Left renal pelvis (tissue), 4 donors: ENCODE results near the gene CDT1. TPM values are rescaled to one million over a fixed set of nuclear protein-coding genes. Genes with fewer than 3 reads are reported as not detected.

Source experiments
- DNase-seq, 4 donors: peaks; one replicate each; pipeline ENCODE4 v3.0.0-alpha.2; 2013; ENCODE audit warnings: low read depth in 4 of 4, low spot score in 3 of 4
- polyA plus RNA-seq, 4 donors: library from polyadenylated mRNA; unstranded; fragments of 120-200 nt; gene quantifications; one replicate each; pipeline ENCODE4 v1.2.1, GENCODE V29; 2013; ENCODE audit not compliant: insufficient read length in 4 of 4

The CDT1 gene
- polyA plus RNA-seq, 4 donors = 9.8 to 20.9 (median 12.0) TPM

DNA sequence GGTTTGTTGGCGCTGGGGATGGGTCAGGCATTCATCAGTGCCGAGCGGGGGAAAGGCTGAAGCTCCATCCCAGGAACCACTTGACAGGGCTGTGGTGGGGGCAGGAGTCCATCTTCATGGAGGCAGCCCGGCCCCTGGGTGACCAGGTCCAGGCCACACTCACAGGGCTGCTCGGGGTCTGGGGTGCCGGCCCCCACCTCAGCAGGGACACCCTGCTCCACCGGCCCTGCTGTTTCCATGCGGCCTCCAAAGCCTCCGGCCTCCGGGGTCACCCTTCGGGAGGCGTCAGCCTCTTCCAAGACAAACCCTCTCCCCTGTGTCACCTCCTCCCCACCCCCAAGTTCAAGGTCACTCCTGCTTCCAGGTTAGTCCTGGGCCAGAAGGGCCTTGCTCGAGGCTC lies 31.1 kb downstream of the CDT1 start:
- no peak for DNase-seq

DNA sequence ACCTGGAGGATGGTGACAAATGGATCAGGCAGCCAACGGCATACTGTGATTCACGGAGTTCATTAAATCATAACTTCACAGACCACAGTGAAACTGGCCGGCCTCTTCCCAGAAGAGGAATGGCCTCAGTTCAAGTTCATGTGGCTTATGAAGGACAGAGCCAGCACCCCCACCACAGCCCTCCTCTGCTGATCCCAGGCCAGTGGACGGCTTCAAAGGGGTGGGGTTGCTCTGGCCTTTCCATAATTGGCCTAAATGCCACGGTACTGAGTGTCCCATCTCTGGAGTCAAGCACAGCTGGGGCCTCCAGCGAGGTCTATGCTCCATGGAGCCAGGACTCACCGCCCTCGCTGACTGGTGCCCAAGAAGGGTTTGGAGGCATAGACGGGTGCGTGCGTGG lies 31.8 kb downstream of the CDT1 start:
- no peak for DNase-seq

DNA sequence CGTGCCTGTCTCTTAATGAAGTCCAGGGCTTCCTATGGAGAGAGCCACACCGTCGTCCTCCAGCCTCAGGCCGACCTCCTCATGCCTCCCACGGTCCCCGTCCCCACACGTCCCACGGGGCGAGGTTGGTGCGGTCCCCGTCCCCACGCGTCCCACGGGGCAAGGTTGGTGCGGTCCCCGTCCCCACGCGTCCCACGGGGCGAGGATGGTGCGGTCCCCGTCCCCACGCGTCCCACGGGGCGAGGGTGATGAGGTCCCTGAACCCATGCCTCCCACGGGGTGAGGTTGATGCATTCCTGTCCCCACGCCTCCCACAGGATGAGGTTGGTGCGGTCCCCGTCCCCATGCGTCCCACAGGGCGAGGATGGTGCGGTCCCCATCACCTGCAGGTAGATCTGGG lies 32.2 kb downstream of the CDT1 start:
- no peak for DNase-seq

DNA sequence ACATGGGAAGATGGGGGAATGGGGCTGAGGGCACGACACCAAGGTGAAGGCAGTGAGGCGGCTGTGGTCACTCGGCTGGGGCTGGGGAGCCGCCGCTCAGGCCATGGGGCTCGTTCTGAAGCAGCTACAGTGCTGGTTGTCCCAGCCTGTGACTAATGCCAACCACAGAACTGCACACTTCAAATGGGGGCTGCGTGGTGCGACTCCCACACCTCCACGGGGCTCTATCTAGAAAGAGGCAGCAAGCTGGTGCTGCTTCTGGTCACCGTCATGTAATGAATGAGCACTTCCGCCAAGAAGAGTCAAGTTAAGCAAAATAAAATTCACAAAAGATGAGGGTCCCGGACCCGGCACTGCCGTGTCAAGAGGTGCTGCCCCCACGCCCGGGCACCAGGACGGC lies 33.2 kb downstream of the CDT1 start:
- no peak for DNase-seq

DNA sequence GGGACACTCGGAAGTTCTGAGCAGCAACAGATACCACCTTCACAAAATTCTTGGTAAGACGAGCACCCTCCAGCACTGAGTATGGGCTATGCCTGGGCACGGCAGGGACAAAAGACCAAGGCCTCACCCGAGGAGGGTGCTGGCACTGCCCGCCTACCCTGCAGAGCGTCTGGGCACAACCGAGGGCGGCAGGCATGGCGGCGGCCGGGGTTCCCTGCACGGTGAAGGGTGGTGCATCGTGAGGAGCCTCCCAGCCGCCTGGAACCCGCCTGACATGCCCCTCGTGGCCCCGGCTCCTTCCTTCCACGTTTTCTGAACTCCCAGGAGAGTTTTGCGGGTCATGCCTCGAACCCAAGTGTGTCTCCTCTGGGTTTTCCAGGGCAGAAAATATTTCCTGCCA lies 34.2 kb downstream of the CDT1 start:
- no peak for DNase-seq

DNA sequence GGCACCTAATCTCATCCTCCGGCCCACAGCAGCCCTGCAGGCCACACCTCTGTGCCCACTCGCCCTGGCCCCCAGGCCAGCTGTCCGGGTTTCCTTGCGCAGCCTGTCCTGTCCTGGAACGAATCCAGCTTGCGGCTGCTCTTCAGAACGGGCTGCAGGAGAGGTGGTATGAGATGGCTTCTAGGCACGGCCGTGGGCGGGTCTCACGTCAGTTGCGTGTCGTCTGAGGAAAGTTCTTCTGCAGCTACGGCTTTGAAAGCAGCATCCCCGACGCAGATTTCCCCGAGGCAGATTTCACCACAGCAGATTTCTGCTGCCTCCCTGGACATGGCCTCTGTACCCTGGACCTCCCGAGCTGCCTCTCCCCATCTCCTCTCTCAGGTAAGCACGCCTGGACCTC lies 35.0 kb downstream of the CDT1 start:
- DNase-seq = no peak

DNA sequence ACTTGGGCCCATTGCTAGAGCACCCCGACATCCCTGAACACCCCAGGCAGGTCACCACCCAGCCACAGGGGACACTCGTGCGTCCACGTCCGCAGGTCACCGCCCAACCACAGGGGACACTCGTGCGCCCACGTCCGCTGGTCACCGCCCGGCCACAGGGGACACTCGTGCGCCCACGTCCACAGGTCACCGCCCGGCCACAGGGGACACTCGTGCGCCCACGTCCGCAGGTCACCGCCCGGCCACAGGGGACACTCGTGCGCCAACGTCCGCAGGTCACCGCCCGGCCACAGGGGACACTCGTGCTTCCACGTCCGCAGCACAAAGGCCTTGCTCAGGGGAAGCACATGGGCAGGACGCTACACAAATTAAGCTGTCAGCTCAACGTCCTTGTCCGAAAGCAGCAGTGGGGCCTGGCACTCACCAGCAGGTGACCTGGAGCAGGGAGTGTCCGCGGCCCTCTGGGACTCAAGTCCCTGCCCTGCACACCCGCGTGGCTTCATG lies 35.5 kb downstream of the CDT1 start:
- no peak for DNase-seq

DNA sequence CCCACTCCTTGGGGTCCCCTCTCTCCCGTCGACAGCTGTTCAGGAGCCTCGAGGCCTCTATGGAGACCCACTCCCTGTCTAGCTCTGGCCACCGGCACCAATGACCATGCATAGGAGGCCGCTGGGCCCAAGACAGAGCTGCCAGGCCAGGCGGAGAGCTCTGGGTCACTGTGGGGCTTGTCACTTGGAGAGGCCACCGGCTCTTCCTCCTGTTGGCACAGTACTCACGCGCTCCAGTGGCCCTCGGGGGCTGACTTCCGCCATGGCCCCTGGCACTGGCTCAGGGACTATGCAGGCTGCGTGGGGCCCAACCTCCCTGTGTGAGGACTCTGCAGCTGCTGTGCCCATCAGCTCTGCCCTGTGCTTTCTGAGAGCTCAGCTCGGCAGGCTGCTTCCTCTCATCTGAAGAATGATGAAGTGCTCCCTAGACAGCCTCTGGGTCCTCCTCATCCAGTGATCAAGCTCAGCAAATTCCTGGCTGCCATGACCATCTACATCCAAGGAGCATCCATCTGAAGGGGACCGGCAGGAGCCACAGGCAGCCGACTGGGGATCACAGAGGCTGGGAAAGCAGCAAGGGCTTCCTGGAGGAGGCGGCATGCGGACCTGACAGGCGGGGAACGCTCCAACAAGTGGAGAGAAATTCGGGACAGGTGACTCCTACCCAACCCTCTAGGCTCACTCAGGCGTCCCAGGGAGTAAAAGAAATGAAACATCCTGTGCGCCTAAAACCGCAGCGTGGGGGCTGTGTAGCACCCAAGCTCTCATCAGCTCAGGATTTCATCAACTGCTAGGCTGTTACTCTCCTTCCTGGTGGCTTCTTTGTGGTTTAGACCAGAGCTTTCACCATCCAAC lies 36.4 kb downstream of the CDT1 start:
- DNase-seq = no peak

DNA sequence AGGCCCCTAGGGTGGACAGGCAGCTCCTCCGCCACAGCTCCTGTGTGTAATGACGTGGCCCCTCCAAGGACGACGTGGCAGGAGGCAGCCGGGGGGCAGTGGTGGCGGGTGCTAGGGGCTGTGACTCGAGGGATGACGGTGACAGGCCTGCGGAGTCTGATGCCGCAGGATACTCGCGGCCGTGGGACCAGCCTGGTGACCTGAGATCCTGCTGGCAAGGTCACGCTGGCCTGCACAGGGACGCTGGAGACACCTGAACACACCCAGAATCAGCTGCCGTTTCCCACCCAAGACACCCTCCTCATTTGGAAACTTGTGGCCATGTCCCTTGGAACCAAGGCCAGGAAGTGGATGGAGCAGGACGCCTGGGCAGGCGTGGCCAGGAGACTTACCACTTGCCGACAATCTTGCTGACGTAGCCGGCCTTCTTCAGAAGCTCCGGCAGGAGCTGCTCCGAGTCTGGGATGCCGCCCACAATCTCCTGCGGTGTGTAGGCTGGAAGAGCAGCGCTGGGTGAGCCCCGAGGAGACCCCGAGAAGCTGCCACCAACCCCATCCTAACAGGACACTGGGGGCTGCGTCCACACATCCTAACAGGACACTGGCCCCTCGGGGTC lies 37.1 kb downstream of the CDT1 start:
- DNase-seq = no peak

DNA sequence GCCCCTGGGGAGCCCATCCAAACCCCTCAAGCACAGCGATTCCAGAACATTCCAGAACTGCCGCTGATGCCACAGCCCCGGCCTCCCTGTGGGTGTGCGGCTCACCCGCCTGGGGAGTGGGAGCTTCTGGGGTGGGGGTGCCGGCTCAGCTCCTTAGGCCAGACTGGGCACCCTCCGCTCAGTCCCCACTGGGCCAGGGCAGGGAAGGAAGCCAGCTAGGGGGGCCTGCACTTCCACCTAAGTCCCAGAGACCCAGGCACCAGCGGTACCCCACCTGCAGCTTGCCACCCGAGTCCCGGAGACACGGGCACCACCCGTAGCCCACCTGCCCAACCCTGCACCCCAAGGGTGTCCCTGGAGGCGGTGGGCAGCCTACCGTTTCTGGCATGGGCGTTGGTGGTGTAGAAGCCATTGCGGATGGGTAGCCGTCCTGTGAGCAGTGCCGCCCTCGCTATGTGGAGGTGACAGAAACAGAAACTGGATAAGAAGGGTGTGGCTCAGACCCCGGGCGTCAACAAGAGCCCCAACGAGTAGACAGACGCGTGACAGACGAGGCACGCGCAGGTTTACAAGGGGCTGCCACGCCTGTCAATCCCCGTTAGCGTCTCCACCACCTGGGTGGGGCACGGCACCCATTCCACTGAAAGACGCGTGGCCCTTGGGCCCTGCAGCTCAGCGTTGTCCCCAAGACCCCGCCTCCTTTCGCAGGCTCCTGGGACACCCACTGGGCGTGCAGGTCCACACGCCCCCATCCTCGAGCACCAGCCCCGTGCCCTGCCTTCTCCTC lies 38.1 kb downstream of the CDT1 start:
- DNase-seq = no peak

DNA sequence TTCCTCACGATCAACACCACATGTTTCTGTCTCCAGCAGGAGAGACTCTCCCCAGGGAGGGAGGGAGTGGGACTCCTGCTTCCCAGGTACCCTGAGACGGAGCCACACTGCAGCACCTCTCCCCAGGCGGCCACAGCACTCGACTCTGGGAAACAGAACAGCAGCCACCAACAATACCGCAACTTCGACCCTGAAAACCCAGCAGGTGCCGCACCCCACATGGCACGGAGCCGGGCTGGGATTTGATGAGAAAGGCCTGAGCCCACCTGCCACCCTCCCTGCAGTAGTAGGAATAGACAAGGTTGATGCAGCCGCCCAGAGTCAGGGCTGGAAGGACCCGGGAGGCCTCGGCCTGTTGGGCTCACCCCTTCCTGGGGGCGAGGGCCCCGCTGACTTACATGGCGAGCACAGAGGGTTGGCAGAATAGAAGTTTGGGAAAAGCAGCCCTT lies 38.7 kb downstream of the CDT1 start:
- no peak for DNase-seq

DNA sequence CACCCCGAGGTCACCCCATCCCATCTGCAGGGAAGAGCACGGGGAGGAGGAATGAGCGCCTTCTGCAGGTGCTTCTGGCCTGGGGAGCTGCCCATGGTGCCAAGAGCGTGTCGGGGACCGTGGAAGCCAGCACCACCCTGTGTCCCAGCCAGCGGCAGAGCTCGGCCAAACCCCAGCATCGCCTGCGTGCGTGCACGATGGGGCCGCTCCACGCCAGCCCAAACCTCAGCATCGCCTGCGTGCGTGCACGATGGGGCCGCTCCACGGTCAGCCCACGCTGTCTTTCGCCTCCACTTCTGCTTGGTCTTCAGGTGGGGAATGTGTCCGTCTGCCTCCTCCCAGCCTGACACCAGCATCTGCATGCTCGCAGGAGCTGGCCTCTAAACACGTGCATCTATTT lies 39.2 kb downstream of the CDT1 start:
- no peak for DNase-seq

DNA sequence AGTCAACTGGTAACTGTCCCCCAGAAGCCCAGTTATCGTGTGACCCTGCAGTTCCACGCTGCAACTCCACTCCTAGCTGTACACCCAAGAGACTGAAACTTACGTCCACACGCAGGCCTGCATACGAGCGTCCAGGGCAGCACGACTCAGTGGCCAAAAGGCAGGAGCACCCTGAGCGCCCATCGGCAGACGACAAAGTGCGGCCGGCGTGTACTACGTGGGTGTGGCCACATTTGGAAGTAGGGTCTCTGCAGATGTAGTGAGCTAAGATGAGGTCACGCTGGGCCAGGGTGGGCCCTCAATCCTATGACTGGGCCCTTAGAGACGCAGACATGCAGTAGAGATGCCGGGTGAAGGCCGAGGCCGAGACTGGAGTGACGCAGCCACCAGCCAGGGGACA lies 39.7 kb downstream of the CDT1 start:
- DNase-seq = no peak

DNA sequence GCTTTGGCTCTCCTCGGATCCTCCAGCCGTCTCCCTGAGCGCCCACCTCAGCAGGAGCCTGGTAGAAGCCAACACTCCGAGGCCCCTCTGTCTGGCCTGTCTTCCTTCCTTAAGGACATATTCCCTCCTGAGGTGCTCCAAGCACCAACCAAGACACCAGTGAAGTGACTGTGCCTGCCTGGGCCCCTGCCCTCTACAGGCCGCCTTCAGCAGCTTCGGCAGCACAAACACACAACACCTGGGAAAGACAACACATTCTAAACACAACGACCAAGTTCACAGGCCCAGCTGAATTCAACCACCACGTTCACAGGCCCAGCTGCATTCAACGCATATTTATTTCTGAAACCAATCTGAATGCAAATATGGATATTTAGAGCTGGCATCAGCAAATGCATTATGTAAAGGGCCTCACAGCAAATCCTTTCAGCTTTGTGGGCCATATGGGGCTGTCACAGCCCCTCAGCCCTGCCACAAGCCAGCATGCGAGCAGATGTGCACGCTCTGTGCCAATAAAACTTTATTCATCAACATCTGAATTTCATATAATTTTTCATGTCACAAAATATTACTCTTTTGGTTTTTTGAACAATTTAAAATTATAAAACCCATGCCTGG lies 40.9 kb downstream of the CDT1 start:
- no peak for DNase-seq

DNA sequence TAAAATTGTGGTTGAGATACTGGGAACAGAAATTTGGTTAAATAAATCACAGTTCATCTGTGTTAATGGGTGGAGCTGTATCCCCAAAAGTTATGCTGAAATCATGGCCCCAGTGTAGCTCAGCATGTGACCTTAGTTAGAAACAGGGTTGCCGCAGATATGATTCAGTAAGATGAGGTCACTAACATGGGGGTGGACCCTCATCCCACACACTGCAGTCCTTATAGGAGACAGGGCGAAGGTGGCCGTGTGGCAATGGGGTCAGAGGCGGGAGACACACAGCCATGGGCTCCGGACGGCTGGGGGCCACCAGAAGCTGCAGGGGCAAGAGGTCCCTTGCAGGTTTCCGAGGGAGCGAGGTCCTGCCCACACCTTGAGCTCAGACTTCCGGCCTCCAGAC lies 42.5 kb downstream of the CDT1 start:
- DNase-seq = no peak

DNA sequence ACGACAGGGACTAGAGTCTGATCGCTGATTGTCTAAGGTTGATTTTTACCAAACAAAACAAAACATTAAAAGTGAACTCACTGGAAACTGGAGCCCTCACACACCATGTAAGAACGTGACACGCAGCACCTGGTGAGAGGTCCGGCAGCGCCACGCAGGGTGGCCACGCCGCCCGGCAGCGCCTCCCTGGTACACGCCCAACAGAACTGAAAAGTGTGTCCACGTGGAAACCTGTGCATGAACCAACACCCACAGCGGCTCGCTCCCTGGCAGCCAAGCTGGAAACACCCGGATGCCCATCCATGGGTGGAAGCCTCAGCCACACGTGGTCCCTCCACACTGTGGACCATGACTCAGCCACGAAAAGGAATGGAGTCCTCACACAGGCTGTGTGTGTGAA lies 44.1 kb downstream of the CDT1 start:
- no peak for DNase-seq

DNA sequence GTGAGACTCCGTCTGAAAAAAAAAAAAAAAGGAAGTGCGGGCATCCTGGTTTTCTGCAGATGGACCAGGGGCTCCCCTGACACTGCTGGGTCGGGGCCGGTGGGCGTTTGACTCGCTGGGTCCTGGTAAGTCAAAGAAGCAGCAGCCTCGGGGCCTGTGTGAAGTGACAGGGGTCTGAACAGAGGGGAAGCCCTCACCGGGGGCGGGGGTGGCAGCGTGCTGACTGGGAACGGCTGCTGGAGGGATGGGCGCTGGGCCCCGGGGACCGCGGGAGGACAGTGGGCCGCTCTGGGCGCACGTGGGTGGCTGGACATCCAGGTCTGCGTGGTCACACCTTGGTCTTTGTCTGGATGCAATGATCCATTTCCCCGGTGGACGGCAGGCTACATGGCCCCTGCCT lies 45.0 kb downstream of the CDT1 start:
- no peak for DNase-seq

DNA sequence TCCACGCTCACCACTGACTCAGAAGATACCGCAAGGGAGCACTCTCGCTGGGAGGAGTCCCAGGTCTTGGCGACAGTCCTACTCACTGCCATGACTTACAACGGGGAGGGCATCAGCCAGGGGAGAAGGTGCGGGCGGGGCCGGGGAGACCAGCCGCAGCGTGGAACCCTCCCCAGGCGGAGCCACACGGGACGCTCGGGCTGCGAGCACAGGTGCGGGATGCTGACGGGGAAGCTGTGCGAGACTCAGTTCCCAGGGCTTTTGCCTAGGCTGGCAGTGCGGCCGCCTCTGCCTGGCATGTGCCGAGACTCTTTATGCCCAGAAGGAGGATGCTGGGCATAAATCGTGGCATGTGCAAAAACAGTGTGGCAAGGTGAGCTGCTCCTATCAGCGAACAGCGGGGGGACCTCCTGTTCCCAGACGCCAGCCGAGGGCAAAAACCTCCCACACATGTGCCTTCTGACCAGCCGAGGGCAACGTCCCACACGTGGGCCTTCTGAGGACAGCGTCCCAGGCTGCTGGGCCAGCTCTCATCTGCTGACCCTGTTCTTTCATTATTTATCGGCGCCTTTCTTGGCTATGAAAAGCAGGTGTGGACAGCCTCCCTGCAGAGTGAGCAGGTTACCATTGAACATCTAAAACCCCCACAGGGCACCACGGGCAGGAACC lies 47.1 kb downstream of the CDT1 start:
- DNase-seq = no peak

DNA sequence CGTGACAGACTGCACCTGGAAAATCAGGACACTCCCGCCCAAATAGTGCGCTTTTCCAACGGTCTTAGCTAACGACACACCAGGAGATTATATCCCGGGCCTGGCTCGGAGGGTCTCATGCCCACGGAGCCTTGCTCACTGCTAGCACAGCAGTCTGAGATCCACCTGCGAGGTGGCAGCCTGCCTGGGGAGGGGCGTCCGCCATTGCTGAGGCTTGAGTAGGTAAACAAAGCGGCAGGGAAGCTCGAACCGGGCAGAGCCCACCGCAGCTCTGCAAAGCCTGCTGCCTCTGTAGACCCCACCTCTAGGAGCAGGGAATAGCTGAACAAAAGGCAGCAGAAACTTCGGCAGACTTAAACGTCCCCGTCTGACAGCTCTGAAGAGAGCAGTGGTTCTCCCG lies 48.0 kb downstream of the CDT1 start:
- DNase-seq = no peak

DNA sequence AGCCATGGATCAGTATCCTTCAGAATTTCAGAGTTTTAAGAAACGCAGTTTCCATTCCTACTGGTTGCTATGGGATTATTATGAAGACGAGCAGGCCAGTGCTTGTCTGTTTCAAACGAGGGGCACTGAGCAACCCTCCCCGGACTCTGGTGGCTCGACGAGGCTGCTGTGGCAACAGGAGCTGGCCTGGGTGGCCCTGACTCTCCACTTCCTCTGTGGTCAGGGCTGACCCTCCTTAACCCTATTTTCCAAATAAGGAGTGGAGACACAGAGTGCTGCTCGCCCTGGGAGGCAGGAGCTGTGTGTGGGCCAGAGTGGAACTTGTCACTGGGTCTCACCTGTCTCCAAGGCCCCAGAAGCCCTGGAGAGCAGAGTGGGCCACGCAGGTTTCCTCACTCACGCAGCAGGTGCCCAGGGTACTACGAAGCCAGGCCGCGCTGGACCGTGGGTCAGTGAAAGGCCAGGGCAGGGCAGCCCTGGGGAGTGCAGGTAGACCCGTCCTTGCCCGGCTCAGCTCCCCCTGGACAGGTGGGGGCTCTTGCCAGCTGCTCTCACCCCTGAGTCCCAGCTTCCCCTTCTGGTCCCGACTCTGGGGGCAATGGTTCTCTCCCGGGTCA lies 49.8 kb downstream of the CDT1 start:
- no peak for DNase-seq
